ENCODE measurements around the gene ARPC5.

DNA sequence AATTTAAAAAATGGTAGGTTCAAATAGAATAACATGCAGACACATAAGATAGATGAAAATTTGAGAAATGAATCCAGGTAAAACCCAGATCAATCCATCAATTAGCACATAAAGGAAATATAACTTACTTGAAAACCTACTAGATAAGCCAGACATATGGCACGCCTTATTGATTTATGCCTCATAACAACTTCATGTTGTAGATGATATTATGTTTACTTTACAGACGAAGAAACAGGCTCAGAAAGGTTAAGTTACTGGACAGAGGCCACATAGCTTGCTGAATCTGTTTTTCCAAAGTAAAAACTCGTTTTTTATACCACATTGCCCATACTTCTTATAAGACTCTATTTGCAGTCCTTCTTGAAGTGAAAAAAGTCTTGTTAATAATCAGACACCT, 23.2 kb downstream of the ARPC5 start:
- TF ChIP-seq EZH2 (IDR thresholded peaks at IDR 0.05; ENCODE audit: low read depth, low read length, severe bottlenecking) (no peak), EP300 (IDR thresholded peaks at IDR 0.05; ENCODE audit: borderline replicate concordance in 1 of 2, low read depth in 2 of 2, low read length in 2 of 2) (no peak), POLR2A (IDR thresholded peaks at IDR 0.05; ENCODE audit: control extremely low read depth in 1 of 2, low read depth in 2 of 2, low read length in 2 of 2) (no peak), NRF1 (IDR thresholded peaks at IDR 0.05; ENCODE audit: low read depth, low read length) (no peak), KDM1A (IDR thresholded peaks at IDR 0.05; ENCODE audit: borderline replicate concordance, low read length) (no peak), YY1 (IDR thresholded peaks at IDR 0.05; ENCODE audit: low read depth, low read length) (no peak)
- TF ChIP-seq, protein P1, sequence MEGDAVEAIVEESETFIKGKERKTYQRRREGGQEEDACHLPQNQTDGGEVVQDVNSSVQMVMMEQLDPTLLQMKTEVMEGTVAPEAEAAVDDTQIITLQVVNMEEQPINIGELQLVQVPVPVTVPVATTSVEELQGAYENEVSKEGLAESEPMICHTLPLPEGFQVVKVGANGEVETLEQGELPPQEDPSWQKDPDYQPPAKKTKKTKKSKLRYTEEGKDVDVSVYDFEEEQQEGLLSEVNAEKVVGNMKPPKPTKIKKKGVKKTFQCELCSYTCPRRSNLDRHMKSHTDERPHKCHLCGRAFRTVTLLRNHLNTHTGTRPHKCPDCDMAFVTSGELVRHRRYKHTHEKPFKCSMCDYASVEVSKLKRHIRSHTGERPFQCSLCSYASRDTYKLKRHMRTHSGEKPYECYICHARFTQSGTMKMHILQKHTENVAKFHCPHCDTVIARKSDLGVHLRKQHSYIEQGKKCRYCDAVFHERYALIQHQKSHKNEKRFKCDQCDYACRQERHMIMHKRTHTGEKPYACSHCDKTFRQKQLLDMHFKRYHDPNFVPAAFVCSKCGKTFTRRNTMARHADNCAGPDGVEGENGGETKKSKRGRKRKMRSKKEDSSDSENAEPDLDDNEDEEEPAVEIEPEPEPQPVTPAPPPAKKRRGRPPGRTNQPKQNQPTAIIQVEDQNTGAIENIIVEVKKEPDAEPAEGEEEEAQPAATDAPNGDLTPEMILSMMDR (IDR thresholded peaks at IDR 0.05; ENCODE audit: control extremely low read depth in 1 of 3, insufficient read depth in 1 of 3, low read depth in 1 of 3, low read length in 3 of 3): no peak
- TF ChIP-seq, protein P2, sequence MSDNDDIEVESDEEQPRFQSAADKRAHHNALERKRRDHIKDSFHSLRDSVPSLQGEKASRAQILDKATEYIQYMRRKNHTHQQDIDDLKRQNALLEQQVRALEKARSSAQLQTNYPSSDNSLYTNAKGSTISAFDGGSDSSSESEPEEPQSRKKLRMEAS (IDR thresholded peaks at IDR 0.05): no peak
